NCI-H1930 (cell line): ENCODE results near the gene CD1E.
"Not testable (repeated sequence)": the region's sequence is repeated elsewhere in the genome, so short reads cannot be mapped to it uniquely, and the experiment has no call there.

Source experiments
- DNase-seq, 2 experiments: peaks; one replicate each; lab custom pipeline; 2025; lab: John Stamatoyannopoulos, UW

Gene CD1E

DNA sequence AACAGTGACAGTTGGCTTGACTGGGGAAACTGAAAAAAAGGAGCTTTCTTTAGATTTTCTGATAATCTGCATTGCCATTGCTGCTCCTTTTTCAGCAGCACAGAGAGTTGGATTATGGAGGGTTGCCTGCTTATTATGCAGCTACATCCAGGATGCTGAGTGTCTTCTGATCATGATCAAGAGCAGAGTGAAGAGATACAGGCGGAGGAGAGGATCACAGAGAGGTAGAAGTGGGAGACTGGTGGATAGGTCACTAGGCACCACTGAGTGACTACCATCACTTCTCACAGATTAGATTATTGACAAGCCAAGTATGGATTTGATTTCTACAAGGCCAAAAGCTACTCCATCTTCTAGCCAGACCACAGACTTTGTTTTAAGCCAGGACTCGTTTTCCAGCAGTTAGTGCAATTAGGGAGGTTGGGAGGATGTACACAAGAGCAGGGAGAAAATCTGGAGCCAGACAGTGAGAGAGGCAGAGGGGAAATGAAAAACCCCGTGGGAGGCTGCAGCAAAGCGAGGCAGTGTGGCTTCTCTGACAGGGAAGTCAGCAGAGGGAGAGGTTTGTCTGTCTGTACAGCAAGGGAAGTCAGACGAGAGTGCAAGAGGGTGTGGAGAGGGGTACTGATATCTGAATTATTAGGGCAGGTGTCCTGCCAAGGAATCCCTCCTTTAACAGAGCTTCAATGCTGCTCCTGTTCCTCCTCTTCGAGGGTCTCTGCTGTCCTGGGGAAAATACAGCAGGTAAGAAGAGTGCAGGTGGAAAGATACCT lies at the start of gene CD1E:
TSS of gene CD1E (plus strand) at position 592 of the 773 bp plus-strand sequence. CDS start at position 687, 95 bp downstream.
- no peak for DNase-seq

DNA sequence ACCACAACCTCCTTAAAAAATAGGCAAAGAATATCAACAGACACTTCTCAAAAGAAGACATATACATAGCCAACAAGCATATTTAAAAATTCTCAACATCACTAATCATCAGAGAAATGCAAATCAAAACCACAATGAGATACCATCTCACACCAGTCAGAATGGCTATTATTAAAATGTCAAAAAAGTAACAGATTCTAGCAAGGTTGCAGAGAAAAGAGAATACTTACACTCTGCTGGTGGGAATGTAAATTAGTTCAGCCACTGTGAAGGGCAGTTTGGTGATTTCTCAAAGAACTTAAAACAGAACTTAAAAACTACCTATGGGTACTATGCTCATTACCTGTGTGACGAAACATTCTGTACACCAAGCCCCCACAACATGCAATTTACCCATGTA lies 43.1 kb upstream of the CD1E start:
- no peak for DNase-seq

DNA sequence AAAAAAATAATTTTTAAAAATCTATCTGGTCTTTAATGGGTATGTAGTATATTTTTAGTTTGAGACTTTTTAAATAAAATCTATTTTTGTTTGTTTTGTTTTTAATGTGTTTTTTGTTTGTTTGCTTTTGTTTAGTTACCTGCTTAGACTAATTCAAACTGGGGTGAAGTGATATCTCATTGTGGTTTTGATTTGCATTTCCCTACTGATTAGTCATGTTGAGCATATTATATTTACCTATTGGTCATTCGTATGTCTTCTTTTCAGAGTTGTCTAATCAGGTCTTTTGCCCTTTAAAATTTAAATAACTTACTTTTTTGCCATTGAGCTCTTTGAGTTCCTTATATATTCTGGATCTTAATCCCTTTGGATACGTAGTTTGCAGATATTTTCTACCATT lies 42.6 kb upstream of the CD1E start:
- no peak for DNase-seq

DNA sequence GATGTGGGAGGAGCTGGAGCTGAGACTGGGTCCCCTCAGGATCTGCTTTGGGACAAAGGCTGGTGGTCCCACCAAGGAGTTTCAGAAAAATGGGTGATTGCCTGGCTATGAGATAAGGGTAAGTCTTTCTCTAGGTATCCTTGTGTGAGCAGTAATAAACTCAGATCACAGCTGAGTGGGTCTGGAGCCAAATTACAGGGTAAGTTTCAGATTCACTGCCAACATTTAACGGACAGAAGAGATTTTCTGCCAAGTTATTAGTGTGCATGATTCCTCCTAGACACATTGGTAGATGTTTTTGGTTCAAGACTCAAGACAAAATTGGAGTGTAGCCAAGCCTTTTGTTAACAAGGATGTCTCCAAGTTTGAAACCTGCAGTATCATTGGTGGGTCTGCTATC lies 29.8 kb upstream of the CD1E start:
- no peak for DNase-seq

DNA sequence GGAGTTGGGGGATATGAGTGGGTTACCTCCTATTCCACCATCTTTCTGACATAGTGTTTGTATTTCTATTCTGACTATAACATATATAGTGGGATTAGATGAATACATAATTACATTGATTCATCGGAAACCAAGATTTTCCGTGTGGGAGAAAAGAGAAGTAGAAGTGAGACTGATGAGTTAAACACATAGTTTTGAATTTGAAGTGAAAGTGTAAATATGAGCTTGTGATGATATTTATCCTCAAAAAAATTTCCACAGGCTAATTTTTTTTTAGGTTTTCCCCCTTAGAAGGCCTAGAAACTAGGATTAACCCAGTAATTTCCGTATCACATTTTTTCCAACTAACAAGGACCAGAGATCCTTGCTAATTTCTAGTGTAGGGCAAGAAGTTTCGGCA lies 29.3 kb upstream of the CD1E start:
- no peak for DNase-seq

DNA sequence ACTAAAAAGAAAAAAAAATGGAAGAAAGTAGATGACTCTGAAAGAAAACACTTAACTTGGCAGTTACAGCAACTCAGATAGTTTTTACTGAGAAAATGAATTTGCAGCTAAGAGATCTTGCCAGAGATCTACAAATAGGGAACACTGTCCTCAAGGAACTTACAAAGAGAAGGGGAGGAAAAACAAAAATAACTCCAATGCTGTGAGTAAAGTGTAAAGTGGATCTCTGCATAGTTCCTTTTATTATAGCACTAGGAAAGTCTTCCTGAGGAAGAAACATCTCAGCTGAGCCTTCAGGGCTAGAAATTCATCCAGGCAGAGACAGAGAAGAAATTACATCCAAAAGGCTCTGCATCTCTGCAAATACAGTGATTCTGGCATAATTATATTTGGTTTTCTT lies 26.2 kb upstream of the CD1E start:
- DNase-seq, result no peak

DNA sequence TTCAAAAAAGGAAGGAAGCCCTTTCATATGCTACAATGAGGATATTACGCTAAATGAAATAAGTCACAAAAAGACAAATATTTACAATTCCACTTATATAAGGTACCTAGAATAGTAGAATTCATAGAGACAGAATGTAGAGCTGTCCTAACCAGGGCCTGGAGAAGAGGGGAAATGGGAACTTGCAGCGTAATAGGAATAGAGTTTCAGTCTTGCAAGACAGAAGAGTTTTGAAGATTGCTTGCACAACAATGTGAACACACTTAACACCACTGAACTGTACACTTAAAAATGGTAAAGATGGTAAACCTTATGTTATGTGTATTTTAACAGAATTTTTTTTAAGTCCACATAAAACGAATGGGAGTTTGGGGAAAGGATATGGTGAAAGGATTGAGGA lies 25.3 kb upstream of the CD1E start:
- no peak for DNase-seq

DNA sequence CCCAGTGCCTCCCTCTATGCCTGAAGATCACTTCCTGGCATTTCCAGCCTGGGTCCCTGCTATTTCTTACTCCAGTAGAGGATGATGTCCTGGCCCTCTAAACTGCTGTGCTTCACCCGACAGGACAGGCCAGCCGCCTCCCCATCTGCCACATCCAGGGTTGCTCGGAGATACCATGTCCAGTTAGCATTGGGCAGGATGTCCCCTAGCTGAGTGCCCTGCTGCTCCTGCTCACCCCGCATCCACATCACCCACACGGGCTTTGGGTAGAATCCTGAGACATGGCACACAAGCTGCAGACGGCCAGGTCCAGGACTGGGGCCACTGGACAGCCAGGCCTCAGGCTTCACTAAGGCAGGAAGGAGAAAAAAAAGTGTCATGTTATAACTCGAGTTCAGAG lies 24.4 kb upstream of the CD1E start:
- no peak for DNase-seq

DNA sequence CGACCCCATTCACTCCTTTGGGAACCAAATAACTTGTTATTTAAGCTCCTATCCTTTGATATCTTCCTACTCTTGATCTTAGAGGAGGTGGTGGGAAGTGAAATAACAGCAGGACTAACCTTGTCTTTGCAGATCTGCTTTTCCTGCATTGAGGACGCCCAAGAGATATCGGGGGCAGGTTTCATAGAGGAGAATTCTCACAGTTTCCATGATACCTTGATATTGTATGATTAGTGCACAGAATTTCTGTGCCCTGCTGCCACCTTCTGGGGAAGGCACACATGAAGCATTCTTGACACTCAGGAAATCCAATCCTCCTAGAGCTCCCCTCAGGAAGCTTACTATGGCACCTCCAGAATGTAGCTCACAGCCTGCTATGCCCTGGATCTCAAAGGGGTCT lies 24.0 kb upstream of the CD1E start:
- DNase-seq, result no peak

DNA sequence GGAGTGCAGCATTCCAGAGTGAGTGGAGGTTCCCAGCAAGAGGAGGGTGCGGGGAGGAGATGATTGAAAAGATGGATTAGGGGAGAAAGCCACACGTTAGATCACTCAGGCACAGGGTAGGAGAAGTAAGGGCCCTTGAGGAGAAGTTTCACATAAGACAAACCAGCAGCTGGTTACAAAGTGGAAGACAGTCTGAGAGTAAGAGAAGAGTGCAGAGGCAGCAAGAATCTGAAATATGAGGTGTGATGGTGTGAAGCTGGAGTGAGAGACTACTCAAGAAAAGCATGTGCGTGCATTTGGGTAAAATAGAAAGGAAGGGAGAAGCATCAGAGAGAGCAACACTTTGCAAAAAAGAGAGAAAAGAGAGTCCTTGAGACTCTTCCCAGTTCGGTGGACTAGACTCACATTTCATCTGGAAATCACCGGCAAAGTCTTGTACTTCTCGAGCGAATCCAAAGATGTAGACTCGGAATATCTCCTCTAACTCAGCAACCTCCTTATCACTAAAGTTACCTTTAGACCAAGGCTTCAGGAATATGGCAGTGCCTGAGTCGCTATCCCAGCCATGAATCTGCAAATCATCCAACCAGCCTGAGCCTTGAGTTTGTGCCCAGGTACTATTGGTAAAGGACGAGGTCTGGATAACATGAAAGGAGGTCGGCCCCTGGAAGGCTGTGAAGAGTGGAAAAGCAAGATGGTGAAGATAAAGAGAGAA lies 23.1 kb upstream of the CD1E start:
- DNase-seq, result no peak

DNA sequence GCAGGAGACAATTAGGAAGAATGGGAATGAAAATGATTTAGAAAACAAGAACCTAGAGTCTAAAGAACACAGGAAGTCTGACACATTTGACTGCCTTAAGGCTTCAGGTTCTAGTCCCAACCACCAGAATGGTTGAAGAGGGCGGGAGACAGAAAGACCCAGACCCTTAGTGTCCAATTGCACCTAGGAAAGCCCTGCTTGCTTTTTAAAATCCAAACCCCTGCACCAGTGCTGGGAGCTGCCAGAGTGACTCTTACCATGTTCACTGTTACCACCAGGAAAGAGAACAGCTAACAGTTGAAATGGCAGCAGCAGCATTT lies 22.6 kb upstream of the CD1E start:
- no peak for DNase-seq

DNA sequence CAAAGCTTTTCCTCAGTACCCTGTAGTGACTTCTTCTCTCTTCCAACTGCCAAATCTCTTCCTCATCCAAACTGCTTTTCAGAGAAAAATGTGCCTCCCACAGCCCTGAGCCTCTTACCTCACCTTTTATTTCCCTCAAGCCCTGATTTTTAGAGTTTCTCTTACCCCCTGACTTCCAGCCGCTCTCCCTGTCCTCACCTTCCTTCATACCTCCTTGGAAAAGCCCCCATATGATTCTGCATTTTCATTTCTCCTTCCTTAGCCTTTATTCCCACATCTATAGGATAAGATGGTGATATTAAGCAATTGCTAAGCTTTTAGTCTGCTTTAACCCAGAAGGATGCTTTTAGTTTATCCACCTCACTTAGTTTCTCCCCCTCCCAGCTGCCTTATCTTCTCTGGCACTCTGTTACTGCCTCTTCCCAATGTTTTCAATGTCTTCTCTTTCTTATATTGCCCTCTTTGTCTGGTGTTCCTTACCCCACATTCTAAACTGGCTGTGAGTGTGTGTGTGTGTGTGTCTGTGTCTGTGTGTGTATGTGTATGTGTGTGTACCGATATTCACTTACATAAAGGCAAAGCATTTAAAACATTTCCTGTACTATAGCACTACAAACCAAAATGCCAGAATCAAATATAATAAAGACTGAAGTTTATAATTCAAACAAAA lies 22.1 kb upstream of the CD1E start, which contains the start of gene CD1B:
TSS of gene CD1B (minus strand) at position 51 of the 670 bp plus-strand sequence. CDS start 108 bp downstream, outside the sequence.
- no peak for DNase-seq

DNA sequence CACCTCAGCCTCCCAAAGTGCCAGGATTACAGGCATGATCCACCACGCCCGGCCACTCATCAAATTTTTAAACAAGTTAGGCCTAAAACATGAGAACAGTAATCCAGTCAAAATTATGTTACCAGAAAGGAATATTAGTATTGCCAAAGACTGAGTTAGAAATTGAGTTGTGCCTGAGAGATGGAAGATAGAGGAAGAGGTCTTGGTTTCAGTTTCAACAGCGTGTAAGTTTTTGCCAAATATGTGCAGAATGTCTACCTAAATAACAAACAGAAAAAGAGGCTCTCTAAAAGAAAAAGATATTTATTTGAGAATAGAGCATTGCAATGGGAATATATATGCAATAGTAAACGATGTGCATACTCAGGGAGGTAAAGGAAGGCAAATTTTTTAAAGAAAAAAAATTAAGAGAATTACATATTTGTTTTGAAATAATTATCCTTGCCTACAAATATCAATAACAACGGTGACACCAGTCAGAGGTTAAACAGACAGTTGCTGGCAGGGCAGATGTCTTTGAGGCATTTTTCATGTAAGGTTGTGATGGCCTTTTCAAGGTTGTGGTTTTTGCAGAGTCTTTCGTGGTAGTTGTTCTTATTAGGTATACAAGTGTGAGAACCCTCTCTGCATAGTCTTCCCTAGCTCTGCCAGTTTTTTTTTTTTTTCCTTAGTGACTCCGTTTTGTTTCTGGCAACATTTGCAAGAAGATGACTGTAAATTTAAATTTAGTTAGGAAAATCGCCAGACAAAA lies 20.1 kb upstream of the CD1E start:
- DNase-seq, result no peak

DNA sequence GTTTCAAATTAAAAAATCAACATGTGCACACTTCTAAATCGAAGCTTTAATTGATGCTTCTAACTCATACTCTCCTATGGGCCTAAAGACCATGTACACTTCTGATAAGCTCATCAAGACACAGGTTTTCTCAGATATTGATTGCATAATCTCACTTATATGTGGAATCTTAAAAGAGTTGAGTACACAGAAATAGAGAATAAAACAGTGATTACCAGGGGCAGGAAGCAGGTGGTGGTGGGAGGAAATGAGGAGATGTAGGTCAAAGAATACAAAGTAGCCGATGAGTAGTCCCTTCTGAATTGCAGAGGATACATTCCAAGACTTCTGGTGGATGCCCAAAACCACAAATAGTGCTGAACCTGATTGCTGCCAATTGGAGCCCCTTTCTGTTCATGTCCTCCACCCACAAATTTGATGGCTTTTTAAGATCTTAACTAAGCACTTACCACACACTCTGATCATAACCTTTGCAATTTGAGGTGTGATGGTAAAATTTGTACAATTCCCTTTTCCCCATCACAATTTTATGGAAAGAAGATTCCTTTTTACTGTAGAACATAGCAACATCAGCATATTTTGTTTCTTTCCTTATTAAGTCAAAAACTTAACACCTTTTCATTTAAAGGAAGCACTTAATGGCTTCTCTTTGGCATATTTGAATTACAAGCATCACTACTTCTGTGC lies 19.0 kb upstream of the CD1E start:
- DNase-seq, result no peak

DNA sequence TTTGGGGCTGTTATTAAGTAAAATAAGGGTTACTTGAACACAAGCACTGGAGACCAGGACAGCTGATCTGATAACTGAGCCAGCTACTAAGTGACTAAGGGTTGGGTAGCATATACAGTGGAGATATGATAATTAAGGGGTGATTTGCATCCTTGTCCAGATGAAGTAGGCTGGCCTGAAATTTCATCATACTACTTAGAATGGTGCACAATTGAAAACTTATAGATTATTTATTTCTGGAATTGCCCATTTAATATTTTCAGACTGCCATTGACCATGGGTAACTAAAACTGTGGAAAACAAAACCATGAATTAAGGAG lies 18.5 kb upstream of the CD1E start:
- no peak for DNase-seq

DNA sequence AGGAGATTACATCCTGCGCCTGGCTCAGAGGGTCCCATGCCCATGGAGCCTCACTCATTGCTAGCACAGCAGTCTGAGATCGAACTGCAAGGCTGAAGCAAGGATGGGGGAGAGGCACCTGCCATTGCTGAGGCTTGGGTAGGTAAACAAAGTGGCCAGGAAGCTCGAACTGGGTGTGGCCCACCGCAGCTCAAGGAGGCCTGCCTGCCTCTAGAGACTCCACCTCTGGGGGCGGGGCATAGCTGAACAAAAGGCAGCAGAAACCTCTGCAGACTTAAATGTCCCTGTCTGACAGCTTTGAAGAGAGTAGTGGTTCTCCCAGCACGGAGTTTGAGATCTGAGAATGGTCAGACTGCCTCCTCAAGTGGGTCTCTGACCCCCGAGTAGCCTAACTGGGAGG lies 17.3 kb upstream of the CD1E start:
- not testable (repeated sequence) for DNase-seq

DNA sequence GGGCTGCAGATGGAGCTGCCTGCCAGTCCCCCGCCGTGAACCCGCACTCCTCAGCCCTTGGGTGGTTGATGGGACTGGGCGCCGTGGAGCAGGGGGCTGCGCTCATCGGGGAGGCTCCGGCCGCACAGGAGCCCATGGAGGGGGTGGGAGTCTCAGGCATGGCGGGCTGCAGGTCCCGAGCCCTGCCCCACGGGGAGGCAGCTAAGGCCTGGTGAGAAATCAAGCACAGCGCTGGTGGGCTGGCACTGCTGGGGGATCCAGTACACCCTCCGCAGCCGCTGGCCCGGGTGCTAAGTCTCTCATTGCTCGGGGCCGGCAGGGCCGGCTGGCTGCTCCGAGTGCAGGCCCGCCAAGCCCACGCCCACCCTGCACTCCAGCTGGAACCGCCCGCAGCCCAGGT lies 4.7 kb upstream of the CD1E start:
- DNase-seq, result not testable (repeated sequence)

DNA sequence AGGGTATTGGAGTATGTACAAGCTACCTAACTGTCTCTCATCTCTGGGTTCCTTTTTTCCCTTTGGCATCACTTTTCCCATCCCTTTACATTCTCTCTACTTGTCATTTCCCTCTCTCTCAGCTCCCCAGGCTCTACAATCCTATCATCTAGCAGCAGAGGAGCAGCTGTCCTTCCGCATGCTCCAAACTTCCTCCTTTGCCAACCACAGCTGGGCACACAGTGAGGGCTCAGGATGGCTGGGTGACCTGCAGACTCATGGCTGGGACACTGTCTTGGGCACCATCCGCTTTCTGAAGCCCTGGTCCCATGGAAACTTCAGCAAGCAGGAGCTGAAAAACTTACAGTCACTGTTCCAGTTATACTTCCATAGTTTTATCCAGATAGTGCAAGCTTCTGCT lies 561 bp downstream of the CD1E start:
- DNase-seq, result no peak

DNA sequence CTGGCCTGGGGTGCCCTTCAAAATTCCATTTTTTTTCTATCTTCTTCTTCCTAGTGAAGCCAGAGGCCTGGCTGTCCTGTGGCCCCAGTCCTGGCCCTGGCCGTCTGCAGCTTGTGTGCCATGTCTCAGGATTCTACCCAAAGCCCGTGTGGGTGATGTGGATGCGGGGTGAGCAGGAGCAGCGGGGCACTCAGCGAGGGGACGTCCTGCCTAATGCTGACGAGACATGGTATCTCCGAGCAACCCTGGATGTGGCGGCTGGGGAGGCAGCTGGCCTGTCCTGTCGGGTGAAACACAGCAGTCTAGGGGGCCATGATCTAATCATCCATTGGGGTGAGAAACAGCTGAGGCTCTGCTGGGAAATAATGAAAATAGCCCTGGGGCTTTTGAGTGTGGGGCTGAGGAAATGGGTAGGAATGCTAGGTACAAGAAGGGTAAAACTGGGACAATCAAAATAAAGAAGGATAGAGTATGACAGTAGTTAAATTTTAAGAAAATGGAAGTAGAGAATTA lies 2.1 kb downstream of the CD1E start:
- DNase-seq, result no peak

DNA sequence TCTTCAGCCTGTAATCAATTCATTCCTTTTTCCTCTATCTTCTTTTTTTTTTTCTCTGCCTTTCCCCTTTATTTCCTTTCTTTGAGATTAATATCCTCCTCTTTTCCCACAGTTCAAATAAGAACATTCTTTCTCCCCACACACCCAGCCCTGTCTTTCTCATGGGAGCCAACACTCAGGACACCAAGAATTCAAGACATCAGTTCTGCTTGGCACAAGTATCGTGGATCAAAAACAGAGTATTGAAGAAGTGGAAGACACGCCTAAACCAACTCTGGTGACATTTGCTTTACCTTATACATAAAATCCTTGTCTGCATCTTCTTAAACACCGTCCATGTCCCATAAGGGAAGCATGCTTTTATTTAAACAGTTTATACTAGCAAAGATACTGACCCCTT lies 2.9 kb downstream of the CD1E start:
- DNase-seq, result no peak

DNA sequence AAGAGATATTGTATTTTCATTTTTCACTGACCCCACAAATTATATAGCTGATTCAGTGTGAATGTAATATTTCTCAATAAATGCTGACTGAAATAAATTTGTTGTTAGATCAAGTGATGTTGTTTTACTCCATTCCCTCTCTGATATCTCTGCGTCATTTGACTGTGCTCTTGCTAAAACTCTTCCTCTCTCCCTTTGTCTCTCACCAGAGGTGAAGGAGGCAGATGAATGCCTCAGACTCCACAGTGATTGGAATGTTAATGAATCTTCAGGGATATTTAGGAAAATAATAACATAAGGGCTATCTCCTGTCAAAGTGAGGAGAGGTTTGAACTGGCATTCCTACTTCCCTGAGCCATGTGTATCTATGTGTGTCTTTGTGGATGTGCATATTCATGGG lies 3.7 kb downstream of the CD1E start:
- no peak for DNase-seq

DNA sequence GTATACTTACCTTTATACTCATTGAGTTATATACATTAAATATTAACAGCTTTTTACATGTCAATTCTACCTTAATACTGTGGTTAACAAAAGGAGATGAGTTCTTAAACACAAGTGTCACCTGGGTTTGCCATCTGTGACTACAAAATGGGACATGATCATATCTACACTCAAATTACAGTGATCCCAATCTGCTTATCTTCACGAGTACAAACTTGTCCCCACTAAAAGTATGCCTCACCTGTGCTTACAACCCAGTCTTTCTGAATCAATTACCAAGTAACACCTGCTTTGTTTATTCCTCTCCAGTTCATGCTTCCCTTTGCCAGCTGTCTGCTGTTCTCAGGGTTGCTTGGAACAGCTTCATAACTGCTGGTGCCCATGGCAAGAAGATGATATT lies 8.8 kb downstream of the CD1E start:
- no peak for DNase-seq
